RWPE1 (cell line): ENCODE data around the gene RAP2C.

Source experiments
- CTCF ChIA-PET: fragments of 350-600 bp; sonication (Branson Sonifier 250); formaldehyde crosslinking; extraction: SDS; loops from one replicate; lab custom pipeline; 2021; lab: Yijun Ruan, JAX
- POLR2A ChIA-PET: fragments of 400-600 bp; formaldehyde crosslinking; extraction: SDS; loops from one replicate; lab custom pipeline; 2020; ENCODE audit warnings: antibody characterized with exemption; ENCODE audit not compliant: low non-redundant PET; lab: Yijun Ruan, JAX
- DNase-seq: peaks from one replicate; pipeline ENCODE4 v3.0.0; 2012; ENCODE audit warnings: low spot score
- H3K27ac ChIP-seq: fragments of 450-650 bp; 2 replicates; pipeline ENCODE4 v1.5.1; 2017
- CTCF ChIP-seq: fragments of 450-650 bp; conservative IDR thresholded peaks from 2 replicates; pipeline ENCODE4 v1.5.1; 2017; ENCODE audit warnings: low read depth, mild to moderate bottlenecking

Gene RAP2C

GRCh38 chrX:132236121-132236520 lies 16.9 kb upstream of the RAP2C start:
- TF ChIP-seq CTCF = no peak
- CTCF ChIA-PET = no interaction called here

GRCh38 chrX:132235488-132235887 lies 16.2 kb upstream of the RAP2C start:
- no peak for TF ChIP-seq CTCF
- ChIA-PET CTCF (no interaction called here), POLR2A (no interaction called here)
- DNase-seq = no peak
- no peak overlapping the region for H3K27ac ChIP-seq

More at GRCh38 chrX:132236121-132236520, 16.9 kb upstream of the RAP2C start:
- POLR2A ChIA-PET = no interaction called here
- no peak overlapping the region for H3K27ac ChIP-seq
- DNase-seq = no peak

- TF ChIP-seq CTCF = no peak
- H3K27ac ChIP-seq = no peak overlapping the region
- no peak for DNase-seq
- POLR2A ChIA-PET = no interaction called here
- CTCF ChIA-PET = no interaction called here
Observed at GRCh38 chrX:132231587-132231986, 12.3 kb upstream of the RAP2C start.

GRCh38 chrX:132227383-132228112 lies 8.3 kb upstream of the RAP2C start:
- CTCF ChIA-PET = interaction anchor here (0.6 to 1.3 kb wide), 2 partner anchors 387 to 515 kb away, joined by 3 to 4 read pairs; no protein-coding TSS in a partner anchor
- TF ChIP-seq CTCF = no peak
- DNase-seq = no peak
- POLR2A ChIA-PET = no interaction called here
- H3K27ac ChIP-seq = no peak overlapping the region

- peak; percentile 34 for TF ChIP-seq CTCF
- ChIA-PET CTCF (interaction anchor here (0.6 to 1.3 kb wide), 5 partner anchors 300 to 388 kb away, joined by 3 to 9 read pairs (median 4); no protein-coding TSS in a partner anchor), POLR2A (no interaction called here)
- DNase-seq = no peak
- H3K27ac ChIP-seq = no peak overlapping the region
Observed at GRCh38 chrX:132226169-132226568, 6.9 kb upstream of the RAP2C start.

GRCh38 chrX:132218100-132218812 lies 991 bp downstream of the RAP2C start:
- DNase-seq = peak; percentile 93
- H3K27ac ChIP-seq = peak overlapping the region; percentile 91
- ChIA-PET POLR2A (interaction anchor here (0.6 kb wide), 1 partner anchor 125 kb away, joined by 3 read pairs; no protein-coding TSS in a partner anchor), CTCF (interaction anchor here (0.8 kb wide), 1 partner anchor 377 kb away, joined by 3 read pairs; no protein-coding TSS in a partner anchor)
- TF ChIP-seq CTCF = no peak
